CD4-positive, alpha-beta T cell treated with Interleukin-15 for 4 hours (primary cell): Measurements from ENCODE around the gene CES2.
A peak's percentile ranks its signal among the peaks of the same experiment; 100 is the strongest.

Experiments used
- DNase-seq: peaks from one replicate; pipeline ENCODE4 v3.0.0-alpha.2; 2020; ENCODE audit warnings: low spot score

The CES2 gene

GRCh38 chr16:66903544-66904427 is 31.5 kb upstream of the CES2 start:
- DNase-seq, result no peak

- DNase-seq, result no peak
These were observed 30.9 kb upstream of the CES2 start for GRCh38 chr16:66904428-66904845.

GRCh38 chr16:66904846-66905632 is 30.3 kb upstream of the CES2 start:
- DNase-seq, result no peak

DNA sequence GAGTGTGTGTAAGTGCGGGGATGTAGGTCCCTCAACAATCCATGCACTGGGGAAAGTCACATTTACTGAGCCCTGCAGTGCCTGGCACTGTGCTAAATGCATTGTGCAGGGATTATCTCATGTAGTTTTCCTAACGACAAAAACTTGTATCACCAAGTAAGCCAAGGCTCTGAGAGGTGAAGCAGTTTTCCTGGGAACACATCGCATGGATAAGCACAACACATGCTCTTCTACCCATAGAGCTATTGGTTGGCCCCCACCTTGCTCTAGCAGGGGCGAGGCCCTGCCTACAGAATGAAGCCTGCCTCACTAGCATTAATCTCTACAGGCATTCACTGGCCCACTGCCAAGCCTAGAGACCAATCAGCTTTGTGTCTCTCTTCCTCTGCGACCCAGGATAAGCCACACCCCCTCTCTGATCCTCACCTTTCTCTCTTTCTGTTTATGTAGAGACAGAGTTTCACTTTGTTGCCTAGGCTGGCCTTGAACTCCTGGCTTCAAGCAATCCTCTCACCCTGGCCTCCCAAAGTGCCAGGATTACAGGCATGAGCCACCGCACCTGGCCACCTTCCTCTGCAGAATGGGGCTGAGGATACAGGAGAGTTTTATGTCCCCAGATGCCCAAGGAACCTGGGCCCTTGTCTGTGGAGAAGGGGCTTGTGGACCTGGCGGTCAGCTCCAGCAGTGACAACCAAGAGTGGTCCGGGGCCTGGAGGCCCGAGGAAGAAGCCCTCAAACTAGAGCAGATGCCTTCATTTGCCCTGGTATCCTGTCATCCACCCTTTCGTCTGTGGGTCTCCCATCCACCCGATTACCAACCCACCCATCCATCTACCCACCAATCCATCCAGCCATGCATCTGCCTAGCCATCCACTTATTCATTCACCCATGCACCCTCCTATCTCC is 29.4 kb upstream of the CES2 start:
- peak; percentile 11 for DNase-seq

- DNase-seq, result no peak
These were observed 28.1 kb upstream of the CES2 start for GRCh38 chr16:66906916-66907836.

DNA sequence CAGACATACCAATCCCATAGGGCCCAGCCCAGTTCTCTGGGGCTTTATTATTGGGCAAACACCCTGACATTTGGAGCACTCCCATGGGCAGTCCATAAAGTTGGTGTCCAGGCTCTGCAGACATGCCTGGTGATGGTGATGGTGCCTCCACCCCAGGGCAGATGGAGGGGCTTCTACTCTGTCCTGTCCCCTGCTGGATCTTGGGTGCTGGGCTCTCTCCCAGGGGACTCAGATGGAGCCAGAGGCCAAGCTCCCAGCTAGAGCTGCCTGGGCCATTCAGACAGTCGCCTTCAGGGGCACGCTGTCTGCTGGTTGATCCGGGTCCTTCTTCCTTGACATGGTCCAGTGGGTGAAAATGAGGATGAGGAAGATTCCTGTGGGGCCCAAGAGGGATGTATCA is 27.2 kb upstream of the CES2 start:
- DNase-seq, result no peak

- DNase-seq, result no peak
These were observed 26.4 kb upstream of the CES2 start for GRCh38 chr16:66908762-66909559.

GRCh38 chr16:66910175-66910940 is 25.0 kb upstream of the CES2 start:
- no peak for DNase-seq

- no peak for DNase-seq
These were observed 24.2 kb upstream of the CES2 start for GRCh38 chr16:66911112-66911511.

DNA sequence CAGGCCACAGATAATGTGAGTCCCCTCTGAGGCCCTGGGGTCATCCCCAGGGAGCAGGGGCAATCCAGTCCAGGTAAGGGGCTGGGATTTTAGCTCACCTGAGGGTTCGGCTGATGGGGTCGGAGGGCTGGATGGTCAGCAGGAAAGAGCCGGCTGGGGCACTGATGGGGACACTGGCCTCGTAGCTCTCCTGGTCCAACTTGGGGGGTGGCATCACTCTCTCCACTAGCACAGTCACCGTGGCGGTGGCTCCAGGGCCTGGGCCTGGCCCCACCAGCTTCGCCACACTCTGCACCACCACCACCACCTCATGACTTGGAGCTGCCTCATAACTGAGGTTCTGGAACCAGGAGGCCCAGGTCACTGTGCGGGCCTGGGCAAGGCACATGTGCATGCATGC is 23.5 kb upstream of the CES2 start:
- DNase-seq, result no peak

- no peak for DNase-seq
These were observed 22.2 kb upstream of the CES2 start for GRCh38 chr16:66913081-66913480.

DNA sequence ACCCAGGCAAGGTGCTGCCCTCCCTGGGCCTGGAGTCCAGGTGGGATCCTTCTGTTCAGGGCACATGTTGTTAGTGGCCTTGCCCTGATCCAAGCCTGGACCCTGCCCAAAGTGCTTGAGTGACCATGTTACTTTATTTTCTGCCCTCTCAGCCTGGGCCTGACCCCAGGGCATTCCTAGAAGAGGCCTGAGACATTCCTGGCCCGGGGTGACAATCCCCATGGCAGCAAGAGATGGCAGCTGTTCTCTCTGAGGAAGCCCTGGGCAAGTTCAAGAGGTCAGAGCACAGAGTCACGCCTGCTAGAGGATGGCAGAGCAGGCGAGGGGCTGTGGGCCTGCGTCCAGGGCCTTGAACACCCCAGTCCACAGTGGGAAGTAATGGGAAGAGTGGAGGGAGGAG is 21.6 kb upstream of the CES2 start:
- DNase-seq, result no peak

DNA sequence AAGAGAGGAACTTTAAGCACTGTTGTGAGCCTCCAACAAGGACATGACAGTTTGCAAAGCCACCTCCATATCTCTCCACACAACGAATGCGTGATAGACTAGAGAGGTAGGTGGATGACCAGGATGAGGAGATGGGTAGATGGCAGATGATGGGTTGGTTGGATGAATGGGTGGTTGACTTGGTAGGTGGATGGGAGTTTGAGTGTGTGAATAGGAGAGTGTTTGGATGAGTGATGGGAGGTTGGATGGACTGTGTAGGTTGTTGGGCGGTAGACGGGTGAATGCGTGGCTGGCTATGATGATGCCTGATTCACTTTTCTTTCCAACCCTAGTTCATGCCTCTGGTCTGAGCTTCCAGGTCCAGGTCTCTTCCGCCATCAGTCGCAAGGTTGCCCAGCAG is 20.8 kb upstream of the CES2 start:
- DNase-seq, result no peak

DNA sequence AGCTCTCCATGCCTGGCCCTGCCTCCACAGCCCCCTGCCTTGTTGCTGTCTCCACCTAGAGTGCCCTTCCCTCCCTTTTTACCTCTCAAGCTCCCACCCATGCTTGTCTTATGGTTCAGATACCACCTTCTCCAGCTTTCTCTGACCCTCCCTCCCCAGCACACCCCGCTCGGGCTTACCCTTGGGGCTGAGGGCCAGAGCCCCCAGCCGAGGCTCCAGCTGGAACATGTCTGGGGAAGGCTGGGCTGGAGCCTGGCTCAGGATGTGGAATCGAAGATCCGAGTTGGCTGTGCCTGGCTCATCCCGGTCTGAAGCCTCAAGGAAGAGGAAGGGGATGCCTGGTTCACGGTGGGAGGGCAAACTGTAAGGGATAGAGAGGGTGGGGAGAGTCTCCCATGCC is 20.3 kb upstream of the CES2 start:
- no peak for DNase-seq

DNA sequence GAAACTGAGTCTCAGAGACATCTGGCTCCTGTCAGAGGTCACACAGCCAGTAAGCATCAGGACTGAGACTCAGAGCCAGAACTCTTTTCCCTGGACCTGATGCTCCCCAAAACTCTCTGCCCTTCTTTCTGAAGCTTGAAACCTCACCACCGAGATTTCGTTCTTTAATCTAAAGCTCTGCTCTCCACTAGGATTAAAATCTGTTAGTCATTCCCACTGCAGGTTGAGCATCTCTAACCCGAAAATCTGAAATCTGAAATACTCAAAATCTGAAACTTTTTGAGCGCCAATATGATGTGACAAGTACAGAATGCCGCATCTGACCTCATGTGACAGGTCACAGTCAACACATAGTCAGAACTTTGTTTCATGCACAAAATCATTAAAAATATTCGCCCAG is 18.8 kb upstream of the CES2 start:
- no peak for DNase-seq

GRCh38 chr16:66917741-66918140 is 17.6 kb upstream of the CES2 start:
- no peak for DNase-seq

DNA sequence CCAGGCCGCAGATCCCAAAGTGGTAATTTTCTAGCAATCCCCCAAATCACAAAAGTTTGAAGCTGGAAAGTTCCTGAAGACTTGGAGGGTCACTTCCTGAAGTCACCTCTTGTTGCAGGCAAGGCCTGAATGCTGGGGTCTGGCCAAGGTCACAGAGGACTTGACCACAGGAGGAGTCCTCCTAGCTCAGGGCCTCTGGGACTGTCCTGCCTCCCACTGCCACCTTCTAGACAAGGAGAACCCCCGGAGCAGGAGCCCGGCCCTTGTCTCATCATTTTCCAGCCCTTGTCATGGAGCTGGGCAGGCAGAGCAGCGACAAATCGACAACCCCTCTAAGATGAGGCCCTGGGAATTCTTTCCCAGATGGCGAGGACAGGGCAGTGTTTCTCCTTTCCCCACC is 17.0 kb upstream of the CES2 start:
- DNase-seq, result no peak

DNA sequence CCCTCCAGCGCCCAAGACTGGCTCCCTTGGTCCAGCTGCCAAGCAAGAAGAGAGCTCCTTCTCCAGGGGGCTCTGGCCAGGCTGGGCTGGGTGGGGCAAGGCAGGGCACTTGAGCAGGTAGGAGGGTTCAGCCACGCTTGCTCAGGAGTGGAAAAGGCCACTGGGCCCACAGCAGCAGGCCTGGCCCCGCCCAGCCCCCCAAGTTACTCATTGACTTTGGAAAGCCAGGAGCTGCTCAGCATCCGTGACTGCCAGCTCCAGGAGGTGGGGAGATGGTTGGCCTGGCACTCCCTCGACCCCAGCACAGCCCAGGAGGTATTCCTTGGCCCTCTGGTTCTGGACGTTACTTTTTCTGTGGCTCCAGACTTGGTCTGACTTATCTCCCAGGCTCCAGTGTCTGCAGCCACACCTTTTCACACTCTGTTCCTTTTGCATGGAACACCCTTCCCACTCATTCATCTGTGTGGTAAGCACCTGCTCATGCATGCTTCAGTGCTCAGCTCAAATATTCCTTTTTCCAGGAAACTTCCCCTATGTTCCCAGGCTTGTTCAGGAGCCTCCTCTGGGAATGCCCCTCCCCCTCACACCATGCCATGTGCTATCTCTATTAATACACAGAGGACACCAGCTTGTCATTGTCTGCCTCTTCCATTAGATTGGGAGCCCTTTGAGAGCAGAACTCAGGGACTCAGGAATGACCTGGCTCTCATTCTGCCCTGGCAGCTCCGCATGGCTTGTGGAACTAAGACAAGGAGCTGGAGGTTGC is 16.3 kb upstream of the CES2 start, which contains the start of gene CDH16:
Gene CDH16 (minus strand): TSS at position 83 of the 766 bp plus-strand sequence. CDS start 820 bp downstream, outside the sequence.
- no peak for DNase-seq
